Esophagus mucosa (tissue), 1 donor: ENCODE results near the gene CINP. TPM values are rescaled to one million over a fixed set of nuclear protein-coding genes. Genes with fewer than 3 reads are reported as not detected.
"Not testable (repeated sequence)": the region's sequence is repeated elsewhere in the genome, so short reads cannot be mapped to it uniquely, and the experiment has no call there.

Source experiments
- ATAC-seq: fragments of 200-7000 bp; cut with Tn5 transposase; one replicate; pipeline ENCODE4 v1.9.1; 2020
- total RNA-seq: library from RNA; stranded (reverse); gene quantifications from one replicate; pipeline ENCODE4 v1.2.4, GENCODE V29; 2023
- donor health status: DM: yes; HTN: yes; CAD: no.

Gene CINP
- total RNA-seq, 1 donor from 2014 or later, result 29.6 TPM

DNA sequence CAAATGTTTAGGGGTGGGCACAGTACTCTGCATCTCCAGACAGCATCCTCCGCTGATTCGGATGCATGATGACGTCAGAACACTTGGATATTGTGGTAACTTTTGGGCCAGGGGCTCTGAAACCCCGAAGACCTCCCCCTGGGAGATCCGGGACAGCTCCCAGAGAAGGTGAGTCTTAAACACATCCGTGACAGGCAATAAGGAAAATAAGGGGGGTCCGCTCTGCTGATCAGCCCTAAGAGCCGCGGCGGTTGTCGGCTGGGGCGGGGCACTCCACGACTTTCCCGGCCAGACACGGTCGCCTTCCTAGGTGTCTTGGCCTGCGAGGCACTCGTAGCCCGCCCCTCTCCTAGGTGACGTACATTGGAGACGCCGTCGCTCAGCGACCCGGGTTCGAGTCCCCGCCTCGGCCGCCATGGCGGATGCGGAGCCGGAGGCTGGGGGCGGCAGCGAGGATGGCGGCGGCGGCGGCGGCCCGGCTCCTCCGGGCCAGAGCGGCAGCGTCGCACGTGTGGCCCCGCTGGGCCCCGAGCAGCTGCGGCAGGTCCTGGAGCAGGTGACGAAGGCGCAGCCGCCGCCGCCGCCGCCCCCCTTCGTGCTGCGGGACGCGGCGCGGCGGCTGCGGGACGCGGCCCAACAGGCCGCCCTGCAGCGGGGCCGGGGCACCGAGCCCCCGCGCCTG, 43.2 kb downstream of the CINP start, which contains the start of gene ZNF839:
TSS of gene ZNF839 (plus strand) at position 396 of the 682 bp plus-strand sequence. CDS start at position 416, 20 bp downstream.
- ATAC-seq, result peak; percentile 74

DNA sequence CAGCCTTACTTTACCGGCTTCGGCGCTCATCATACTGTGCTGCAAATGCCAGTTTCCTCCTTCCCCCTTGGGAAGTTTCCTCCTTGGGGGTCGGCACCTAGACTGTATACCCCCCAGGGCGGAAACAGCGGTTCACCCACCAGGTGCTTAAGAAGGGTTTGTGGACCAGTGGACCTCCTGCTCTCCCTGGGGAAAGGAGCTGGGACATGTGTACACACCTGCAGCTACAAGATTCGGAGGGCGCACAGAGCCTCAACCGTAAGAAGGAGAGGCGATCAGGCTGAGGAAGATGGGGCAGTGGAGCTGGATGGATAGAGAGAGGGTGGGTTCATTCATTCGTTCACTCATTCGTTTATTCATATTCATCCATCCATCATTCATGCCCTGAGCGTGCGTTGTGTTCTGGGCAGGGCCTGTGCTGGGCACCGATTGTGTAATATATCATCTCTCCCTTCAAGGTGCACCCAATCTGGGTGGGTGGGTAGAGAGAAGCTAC, 43.9 kb downstream of the CINP start:
- ATAC-seq, result no peak

DNA sequence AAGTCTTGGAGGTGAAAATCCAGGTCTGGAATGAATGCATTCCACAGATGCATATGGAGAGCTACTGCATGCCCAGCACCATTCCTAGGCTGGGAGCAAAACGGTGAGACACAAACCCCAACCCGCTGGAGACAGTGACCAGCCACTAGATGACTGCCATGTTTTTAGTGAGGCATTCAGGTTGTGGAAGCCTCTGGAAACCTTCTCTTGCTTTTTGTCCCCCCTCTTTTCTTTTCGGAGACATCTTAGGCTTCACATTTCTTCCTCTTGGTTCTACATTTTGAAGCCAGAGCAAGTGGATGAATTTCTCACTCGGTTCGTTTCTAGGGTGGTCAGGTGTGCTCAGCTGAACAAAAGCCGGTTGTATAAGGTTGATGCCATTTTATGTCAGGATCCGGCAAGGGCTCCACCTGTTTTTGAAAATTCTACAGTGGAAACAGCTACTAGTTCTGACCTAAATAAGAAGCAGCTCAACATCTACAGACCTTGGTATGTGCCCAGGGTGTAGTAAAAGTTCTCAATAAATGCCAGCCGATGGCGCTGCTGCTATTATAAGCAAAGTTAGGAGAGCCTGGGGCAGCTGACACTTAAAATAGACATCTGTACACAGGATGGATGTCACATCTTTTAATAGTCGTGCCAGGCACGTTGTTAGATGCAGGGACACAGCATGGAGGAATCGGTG, 45.0 kb downstream of the CINP start:
- ATAC-seq, result no peak

DNA sequence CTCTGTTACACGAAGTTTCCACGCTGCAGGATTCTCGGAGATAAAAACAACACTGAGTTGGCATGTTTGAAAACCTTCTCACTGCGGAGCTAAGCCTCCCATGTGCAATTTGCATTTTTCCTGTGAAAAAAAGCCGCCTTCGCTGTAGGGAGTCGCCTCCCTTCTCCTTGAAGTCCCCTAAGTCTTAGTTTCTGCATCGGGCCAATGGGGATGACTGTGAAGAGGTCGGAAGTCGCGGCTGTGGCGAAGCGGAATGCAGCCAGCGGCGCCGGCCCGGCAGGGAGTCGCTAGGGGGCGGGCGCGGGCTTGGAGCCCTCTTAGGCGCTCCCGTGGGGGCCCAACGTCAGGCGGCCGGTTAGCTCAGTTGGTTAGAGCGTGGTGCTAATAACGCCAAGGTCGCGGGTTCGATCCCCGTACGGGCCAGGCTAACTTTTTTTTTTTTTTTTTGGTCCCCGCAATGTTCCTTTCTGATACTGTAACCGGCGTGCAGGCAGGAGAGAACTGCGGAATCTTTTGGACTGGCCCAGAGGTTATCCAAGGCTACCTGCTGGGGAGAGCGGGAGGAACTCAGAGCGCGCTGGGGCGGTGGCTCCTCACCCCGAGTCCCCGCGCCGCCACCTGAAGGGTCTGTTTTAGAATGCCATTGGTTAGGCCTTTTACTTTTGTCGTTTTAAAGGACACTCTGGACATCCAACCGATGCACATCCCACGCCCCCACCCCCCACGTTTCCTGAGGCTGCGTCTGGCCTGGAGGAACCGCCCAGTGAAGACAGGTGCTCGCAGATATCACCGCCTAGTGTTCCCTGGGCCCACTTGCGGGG, 45.7 kb downstream of the CINP start:
- peak; percentile 79 for ATAC-seq

DNA sequence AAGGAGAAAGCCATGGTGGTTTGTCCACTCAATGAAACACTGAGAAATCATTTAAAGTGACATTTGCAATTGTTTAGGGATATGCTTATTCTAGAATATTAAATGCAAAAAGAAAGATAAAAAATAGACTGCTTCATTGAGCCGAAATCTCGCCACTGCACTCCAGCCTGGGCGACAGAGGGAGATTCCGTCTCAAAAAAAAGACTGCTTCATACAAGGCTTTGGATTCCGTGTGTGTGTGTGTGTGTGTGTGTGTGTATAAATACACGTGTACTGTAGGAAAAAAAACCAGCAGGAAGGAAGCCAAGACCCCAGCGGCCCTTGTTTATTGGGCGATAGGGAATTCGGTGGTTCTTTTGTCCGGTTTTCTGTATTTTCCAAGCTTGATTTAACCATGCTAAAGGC, 46.4 kb downstream of the CINP start:
- ATAC-seq, result no peak

DNA sequence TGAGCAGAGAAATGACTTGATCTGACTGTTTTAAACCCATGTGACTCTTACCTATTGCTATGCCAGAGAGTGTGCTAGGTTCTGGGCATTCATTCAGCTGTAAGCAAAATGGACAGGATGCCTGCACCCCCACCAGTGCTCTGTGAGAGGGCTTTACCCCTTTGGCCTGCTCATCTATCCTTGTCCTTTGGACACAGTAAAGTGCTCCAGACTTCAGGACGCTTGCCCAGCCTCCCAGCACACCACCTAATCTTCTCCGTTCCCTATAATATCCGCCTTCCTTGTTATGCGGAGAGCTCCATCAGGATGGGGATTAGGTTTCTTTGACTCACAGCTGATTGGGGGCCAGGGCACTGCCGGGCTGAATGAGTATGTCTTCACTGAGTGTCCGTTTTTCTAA, 47.6 kb downstream of the CINP start:
- ATAC-seq, result no peak

DNA sequence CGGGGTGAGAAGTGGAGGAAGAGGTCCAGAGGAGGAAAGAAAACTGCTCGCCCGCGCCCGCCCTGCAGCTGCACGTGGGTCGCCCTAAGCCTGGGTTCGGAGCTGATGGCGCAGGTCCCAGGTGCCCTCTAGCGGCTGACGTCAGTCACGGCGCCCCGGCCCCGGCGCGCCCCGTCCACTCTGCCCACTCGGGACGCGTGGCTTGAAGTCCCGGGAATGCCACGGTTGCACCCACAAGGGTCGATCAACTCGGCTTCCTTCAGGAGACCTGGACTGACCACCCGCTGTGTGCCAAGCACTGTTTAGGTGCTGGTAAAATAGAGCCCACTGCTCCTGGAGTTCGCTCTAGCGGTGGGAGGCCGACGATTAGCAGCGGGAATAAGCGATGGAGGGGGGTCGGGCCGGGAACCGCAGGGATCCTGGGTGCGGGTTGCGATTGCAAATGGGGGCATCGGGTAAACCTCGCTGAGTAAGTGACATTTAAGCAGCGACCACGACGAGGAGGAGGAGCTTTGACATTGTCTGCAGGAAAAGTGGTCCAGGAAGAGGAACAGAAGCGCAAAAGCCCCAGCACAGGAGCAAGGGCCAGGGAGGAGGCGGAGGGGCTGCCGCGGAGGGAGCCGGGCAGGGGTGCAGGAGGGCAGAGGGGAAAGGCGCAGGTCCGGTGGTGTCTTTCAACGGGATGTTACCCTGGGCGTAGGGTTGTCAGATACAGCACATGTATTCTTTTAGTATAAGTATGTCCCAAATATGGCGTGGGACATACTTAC, 48.3 kb downstream of the CINP start:
- peak; percentile 78 for ATAC-seq

DNA sequence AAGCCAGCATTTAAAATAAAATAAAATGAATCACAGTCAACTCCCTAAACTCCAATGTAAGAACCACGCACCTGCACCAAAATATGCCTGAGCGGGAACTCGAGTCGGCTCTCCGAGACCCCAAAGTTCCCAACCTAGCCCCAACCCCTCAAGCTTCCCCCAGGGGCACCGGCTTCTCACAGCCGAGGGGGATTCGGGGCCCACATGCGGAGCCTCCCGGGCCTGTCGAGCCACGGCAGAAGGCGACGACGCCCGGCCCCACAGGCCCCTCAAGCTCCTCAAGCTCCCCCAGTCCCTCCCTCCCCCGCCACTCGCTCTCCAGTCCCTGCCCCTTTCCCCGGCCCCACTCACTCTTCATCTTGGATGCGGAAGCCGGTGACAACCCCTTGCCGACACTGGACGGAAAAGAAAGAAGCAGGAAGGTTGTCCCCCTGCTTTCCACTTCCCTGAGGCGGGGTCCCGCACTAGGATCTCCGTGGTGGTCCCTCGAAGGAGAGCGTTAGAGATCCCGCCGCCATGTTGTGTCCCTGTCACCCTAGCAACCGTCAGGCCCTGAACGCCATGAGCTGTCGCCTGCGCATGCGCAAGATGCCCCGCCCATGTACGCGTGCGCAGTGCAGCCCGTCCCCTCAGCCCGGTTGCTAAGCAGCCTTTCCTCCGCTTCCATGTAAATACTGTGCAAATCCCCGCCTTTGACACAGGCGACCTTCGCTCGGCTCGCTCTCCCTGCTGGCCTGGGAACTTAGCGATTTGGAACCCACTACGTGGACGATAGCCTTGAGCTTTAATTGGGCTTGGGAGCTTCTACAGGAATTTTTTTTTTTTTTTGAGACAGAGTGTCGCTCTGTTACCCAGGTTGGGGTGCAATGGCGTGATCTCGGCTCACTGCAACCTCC, 57.8 kb downstream of the CINP start, which contains the start of gene MOK:
TSS of gene MOK (minus strand) at position 554 of the 896 bp plus-strand sequence. CDS start at position 358, 196 bp downstream.
- peak; percentile 97 for ATAC-seq

DNA sequence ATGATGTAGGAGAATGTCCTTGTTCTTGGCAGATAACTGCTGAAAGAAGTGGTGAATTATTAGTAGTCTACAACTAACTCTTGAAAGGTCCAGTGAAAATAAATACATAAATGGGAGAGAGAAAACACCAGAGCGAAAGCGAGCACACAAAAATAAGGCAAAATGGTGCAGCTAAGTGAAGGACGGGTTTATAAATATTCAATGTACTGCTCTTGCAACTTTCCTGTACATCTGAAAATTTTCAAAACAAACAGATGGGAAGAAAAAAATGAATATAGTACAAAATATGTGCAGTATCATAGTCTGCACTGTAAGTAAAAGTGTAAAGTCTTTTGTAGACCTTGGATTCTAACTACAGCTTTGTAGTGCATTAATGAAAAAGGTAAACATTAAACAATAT, 59.0 kb downstream of the CINP start:
- ATAC-seq, result no peak

DNA sequence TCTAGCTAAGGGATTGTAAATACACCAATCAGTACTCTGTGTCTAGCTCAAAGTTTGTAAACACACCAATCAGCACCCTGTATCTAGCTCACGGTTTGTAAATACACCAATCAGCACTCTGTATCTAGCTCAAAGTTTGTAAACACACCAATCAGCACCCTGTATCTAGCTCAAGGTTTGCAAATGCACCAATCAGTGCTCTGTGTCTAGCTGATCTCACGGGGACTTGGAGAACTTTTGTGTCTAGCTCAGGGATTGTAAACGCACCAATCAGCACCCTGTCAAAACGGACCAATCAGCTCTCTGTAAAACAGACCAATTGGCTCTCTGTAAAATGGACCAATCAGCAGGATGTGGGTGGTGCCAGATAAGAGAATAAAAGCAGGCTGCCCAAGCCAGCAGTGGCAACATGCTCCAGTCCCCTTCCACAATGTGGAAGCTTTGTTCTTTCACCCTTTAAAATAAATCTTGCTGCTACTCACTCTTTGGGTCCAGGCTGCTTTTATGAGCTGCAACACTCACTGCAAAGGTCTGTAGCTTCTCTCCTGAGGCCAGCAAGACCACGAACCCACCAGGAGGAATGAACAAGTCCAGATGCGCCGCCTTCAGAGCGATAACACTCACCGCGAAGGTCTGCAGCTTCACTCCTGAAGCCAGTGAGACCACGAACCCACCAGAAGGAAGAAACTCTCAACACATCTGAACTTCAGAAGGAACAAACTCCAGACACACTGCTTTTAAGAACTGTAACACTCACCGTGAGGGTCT, 64.2 kb downstream of the CINP start:
- ATAC-seq, result not testable (repeated sequence)

Other genes starting within 250 kb of the CINP start
- gene WDR20, start 223.0 kb downstream of the CINP start, total RNA-seq, result 26.5 TPM
- gene MOK, start 57.7 kb downstream of the CINP start, total RNA-seq, result 3.5 TPM
- 6.1 TPM for gene ZNF839, start 43.1 kb downstream of the CINP start, total RNA-seq
- gene TECPR2, start 51 bp upstream of the CINP start, total RNA-seq, result 10.9 TPM
- 16.1 TPM for gene ANKRD9, start 146.9 kb upstream of the CINP start, total RNA-seq
- 52.8 TPM for gene RCOR1, start 229.8 kb upstream of the CINP start, total RNA-seq